ENCODE results near the gene SNRNP27.
"Not testable (repeated sequence)": the region's sequence is repeated elsewhere in the genome, so short reads cannot be mapped to it uniquely, and the experiment has no call there.

Gene SNRNP27

GRCh38 chr2:69948032-69948962, 54.5 kb downstream of the SNRNP27 start:
- WGBS, 2 experiments (ENCODE audit: insufficient coverage in 2 of 2): 69 to 73% methylated on average over 22 to 29 of the region's 35 CpGs
- Histone ChIP-seq H3K36me3 (ENCODE audit: control insufficient read depth, insufficient read depth, low read length) (no peaks in the 10 kb centered on the region), H3K4me3 (ENCODE audit: extremely low read depth, insufficient read depth, low read length, poor library complexity, severe bottlenecking) (no peak overlapping the region), H3K4me1 (ENCODE audit: control insufficient read depth, insufficient read depth, low read length, poor library complexity, severe bottlenecking) (peaks cover 30% of the 10 kb centered on the region), H3K27ac (ENCODE audit: low read depth, low read length, severe bottlenecking) (no peak overlapping the region), H3K9me3 (ENCODE audit: control insufficient read depth, low read length) (no peaks in the 10 kb centered on the region)

GRCh38 chr2:69948963-69949645, 55.3 kb downstream of the SNRNP27 start:
- no peaks in the 10 kb centered on the region for H3K36me3 ChIP-seq (ENCODE audit: control insufficient read depth, insufficient read depth, low read length)
- peaks cover 30% of the 10 kb centered on the region for H3K4me1 ChIP-seq (ENCODE audit: control insufficient read depth, insufficient read depth, low read length, poor library complexity, severe bottlenecking)
- H3K9me3 ChIP-seq (ENCODE audit: control insufficient read depth, low read length): no peaks in the 10 kb centered on the region
- 91 to 92% methylated on average over 19 to 20 of the region's 21 CpGs for WGBS, 2 experiments (ENCODE audit: insufficient coverage in 2 of 2)
- no peak overlapping the region for H3K4me3 ChIP-seq (ENCODE audit: extremely low read depth, insufficient read depth, low read length, poor library complexity, severe bottlenecking)
- H3K27ac ChIP-seq (ENCODE audit: low read depth, low read length, severe bottlenecking): no peak overlapping the region

- no peak overlapping the region for H3K4me3 ChIP-seq (ENCODE audit: extremely low read depth, insufficient read depth, low read length, poor library complexity, severe bottlenecking)
- H3K36me3 ChIP-seq (ENCODE audit: control insufficient read depth, insufficient read depth, low read length): no peaks in the 10 kb centered on the region
- H3K27ac ChIP-seq (ENCODE audit: low read depth, low read length, severe bottlenecking): no peak overlapping the region
- no peaks in the 10 kb centered on the region for H3K9me3 ChIP-seq (ENCODE audit: control insufficient read depth, low read length)
- WGBS, 2 experiments (ENCODE audit: insufficient coverage in 2 of 2): 86 to 88% methylated on average over 2 to 3 of the region's 5 CpGs
- H3K4me1 ChIP-seq (ENCODE audit: control insufficient read depth, insufficient read depth, low read length, poor library complexity, severe bottlenecking): peaks cover 30% of the 10 kb centered on the region
These were observed 56.5 kb downstream of the SNRNP27 start for GRCh38 chr2:69950241-69950640.

- not testable (repeated sequence) for H3K27ac ChIP-seq (ENCODE audit: low read depth, low read length, severe bottlenecking); H3K36me3 ChIP-seq (ENCODE audit: control insufficient read depth, insufficient read depth, low read length); H3K9me3 ChIP-seq (ENCODE audit: control insufficient read depth, low read length); H3K4me3 ChIP-seq (ENCODE audit: extremely low read depth, insufficient read depth, low read length, poor library complexity, severe bottlenecking)
- 80 to 86% methylated on average over 1 to 2 of the region's 3 CpGs for WGBS, 2 experiments (ENCODE audit: insufficient coverage in 2 of 2)
- H3K4me1 ChIP-seq (ENCODE audit: control insufficient read depth, insufficient read depth, low read length, poor library complexity, severe bottlenecking): peaks cover 27% of the 10 kb centered on the region
These were observed 56.9 kb downstream of the SNRNP27 start for GRCh38 chr2:69950671-69951070.

- no peaks in the 10 kb centered on the region for H3K36me3 ChIP-seq (ENCODE audit: control insufficient read depth, insufficient read depth, low read length)
- no peak overlapping the region for H3K4me3 ChIP-seq (ENCODE audit: extremely low read depth, insufficient read depth, low read length, poor library complexity, severe bottlenecking)
- H3K27ac ChIP-seq (ENCODE audit: low read depth, low read length, severe bottlenecking): no peak overlapping the region
- 86 to 90% methylated on average over 2 to 4 of the region's 6 CpGs for WGBS, 2 experiments (ENCODE audit: insufficient coverage in 2 of 2)
- H3K4me1 ChIP-seq (ENCODE audit: control insufficient read depth, insufficient read depth, low read length, poor library complexity, severe bottlenecking): peaks cover 9% of the 10 kb centered on the region
- H3K9me3 ChIP-seq (ENCODE audit: control insufficient read depth, low read length): no peaks in the 10 kb centered on the region
These were observed 58.8 kb downstream of the SNRNP27 start for GRCh38 chr2:69952336-69953115.

- Histone ChIP-seq H3K36me3 (ENCODE audit: control insufficient read depth, insufficient read depth, low read length) (no peaks in the 10 kb centered on the region), H3K27ac (ENCODE audit: low read depth, low read length, severe bottlenecking) (no peak overlapping the region), H3K9me3 (ENCODE audit: control insufficient read depth, low read length) (no peaks in the 10 kb centered on the region), H3K4me3 (ENCODE audit: extremely low read depth, insufficient read depth, low read length, poor library complexity, severe bottlenecking) (no peak overlapping the region), H3K4me1 (ENCODE audit: control insufficient read depth, insufficient read depth, low read length, poor library complexity, severe bottlenecking) (no peaks in the 10 kb centered on the region)
- WGBS, 2 experiments (ENCODE audit: insufficient coverage in 2 of 2): 100% methylated on average over 1 of the region's 1 CpG; no CpG with 5 or more reads in 1 of the 2 experiments
These were observed 60.3 kb downstream of the SNRNP27 start for GRCh38 chr2:69954084-69954483.
